ENCODE results near the gene EXOSC5. TPM values are rescaled to one million over a fixed set of nuclear protein-coding genes. Genes with fewer than 3 reads are reported as not detected.
"Not testable (repeated sequence)": the region's sequence is repeated elsewhere in the genome, so short reads cannot be mapped to it uniquely, and the experiment has no call there.

The EXOSC5 gene
- total RNA-seq, 1 experiment from 2014 or later = 45.8 TPM

DNA sequence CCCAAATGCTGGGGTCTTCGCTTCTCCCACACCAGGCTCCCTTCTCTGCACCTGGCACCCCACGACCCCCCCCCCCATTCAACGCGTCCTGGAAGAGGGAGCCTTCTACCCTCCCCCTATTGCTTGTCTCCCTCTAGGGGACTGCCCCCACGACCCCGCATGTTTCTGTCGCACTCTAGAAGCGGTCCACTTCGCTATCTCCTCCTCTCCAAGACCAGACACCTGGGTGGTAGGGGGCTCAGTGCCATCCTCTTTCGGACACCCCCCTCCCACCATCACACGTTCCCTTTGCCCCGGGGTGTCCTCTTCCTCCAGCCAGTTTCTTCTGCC, 44.9 kb downstream of the EXOSC5 start:
- no TSS peak for BruUV-seq (replicated peaks)
- TF ChIP-seq, protein P1, sequence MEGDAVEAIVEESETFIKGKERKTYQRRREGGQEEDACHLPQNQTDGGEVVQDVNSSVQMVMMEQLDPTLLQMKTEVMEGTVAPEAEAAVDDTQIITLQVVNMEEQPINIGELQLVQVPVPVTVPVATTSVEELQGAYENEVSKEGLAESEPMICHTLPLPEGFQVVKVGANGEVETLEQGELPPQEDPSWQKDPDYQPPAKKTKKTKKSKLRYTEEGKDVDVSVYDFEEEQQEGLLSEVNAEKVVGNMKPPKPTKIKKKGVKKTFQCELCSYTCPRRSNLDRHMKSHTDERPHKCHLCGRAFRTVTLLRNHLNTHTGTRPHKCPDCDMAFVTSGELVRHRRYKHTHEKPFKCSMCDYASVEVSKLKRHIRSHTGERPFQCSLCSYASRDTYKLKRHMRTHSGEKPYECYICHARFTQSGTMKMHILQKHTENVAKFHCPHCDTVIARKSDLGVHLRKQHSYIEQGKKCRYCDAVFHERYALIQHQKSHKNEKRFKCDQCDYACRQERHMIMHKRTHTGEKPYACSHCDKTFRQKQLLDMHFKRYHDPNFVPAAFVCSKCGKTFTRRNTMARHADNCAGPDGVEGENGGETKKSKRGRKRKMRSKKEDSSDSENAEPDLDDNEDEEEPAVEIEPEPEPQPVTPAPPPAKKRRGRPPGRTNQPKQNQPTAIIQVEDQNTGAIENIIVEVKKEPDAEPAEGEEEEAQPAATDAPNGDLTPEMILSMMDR (IDR thresholded peaks at IDR 0.05; ENCODE audit: unreplicated experiment) = no peak
- H3K4me1 Mint-ChIP-seq (ENCODE audit: insufficient read depth, unreplicated experiment) = peaks cover 24% of the 10 kb centered on the region
- intact Hi-C loops (cut with micrococcal nuclease) = loop anchor here (2.0 to 5.0 kb wide), 4 partner anchors 25 to 90 kb away; partner anchors contain the start of genes BCKDHA, CCDC97, EXOSC5 and HNRNPUL1
- peak overlapping the region; percentile 98 for H3K4me3 Mint-ChIP-seq (ENCODE audit: unreplicated experiment)
- CTCF ChIA-PET = interaction anchor here (0.6 to 5.2 kb wide), 6 partner anchors 12 to 1465 kb away, joined by 3 to 34 read pairs (median 3); partner anchors contain the start of gene B9D2
- H3K27me3 Mint-ChIP-seq (ENCODE audit: insufficient read depth, unreplicated experiment) = no peaks in the 10 kb centered on the region
- H3K27ac Mint-ChIP-seq (ENCODE audit: low read depth, unreplicated experiment) = no peak overlapping the region
- POLR2A ChIA-PET = interaction anchor here (0.7 to 3.4 kb wide), 11 partner anchors 11 to 89 kb away, joined by 3 to 41 read pairs (median 6); partner anchors contain the start of genes B9D2, CCDC97, EXOSC5 and HNRNPUL1
- DNase-seq (ENCODE audit: unreplicated experiment) = no peak
- H3K36me3 Mint-ChIP-seq (ENCODE audit: insufficient read depth, unreplicated experiment) = peaks cover 23% of the 10 kb centered on the region
- H3K9me3 Mint-ChIP-seq (ENCODE audit: unreplicated experiment) = no peaks in the 10 kb centered on the region

DNA sequence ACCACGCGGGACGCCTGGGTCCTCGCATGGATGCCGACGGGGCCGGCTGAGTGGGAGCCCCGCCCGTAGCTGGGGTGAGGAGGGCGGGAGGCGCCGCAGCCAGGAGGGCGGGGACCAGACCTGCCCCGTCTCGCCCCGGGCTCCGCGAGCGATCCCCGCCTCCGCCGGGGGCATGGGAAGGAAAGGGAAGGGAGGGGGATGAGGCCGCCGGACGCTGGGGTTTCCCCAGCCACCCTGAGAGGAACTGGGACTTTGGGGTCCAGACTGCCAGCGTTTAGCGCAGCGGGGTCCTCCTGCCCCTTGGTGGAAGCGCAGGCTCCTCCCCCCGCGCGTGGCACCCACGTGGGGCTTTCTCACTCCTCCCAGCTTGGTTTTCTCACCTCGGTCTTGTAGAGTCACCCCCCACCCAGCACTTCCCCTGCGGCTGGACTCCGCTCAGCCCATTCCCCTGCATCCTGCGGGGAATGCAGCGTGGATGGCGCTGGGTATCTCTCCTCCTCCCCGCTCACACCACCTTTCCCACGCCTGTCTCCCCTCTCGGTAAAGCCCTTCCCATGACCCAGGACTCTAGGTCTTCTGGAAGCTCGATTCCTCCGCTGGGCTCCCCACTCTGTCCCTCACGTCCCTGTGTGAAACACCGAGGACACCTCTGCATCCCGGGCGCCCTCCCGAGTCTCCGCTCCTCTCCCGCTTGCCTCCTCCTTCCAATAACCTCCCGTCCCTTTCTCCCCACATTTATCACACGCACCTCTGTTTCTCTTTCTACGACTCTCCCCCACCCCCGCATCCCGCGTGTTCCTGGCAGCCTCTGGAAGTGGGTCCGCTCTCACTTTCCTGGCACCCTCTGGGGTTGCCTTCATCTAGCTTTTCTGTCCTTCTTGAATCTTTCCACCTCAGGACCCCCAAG, 45.6 kb downstream of the EXOSC5 start:
- Mint-ChIP-seq H3K9me3 (ENCODE audit: unreplicated experiment) (no peaks in the 10 kb centered on the region), H3K27ac (ENCODE audit: low read depth, unreplicated experiment) (no peak overlapping the region), H3K36me3 (ENCODE audit: insufficient read depth, unreplicated experiment) (peaks cover 30% of the 10 kb centered on the region), H3K27me3 (ENCODE audit: insufficient read depth, unreplicated experiment) (no peaks in the 10 kb centered on the region), H3K4me3 (ENCODE audit: unreplicated experiment) (peak overlapping the region; percentile 98), H3K4me1 (ENCODE audit: insufficient read depth, unreplicated experiment) (peaks cover 24% of the 10 kb centered on the region)
- BruUV-seq (replicated peaks) = no TSS peak
- intact Hi-C loops (cut with micrococcal nuclease) = loop anchor here (2.0 to 5.0 kb wide), 4 partner anchors 25 to 89 kb away; partner anchors contain the start of genes BCKDHA, CCDC97, EXOSC5 and HNRNPUL1
- ChIA-PET CTCF (interaction anchor here (0.7 to 5.2 kb wide), 5 partner anchors 13 to 620 kb away, joined by 3 to 34 read pairs (median 3); partner anchors contain the start of gene B9D2), POLR2A (interaction anchor here (0.6 to 3.4 kb wide), 15 partner anchors 12 to 456 kb away, joined by 3 to 41 read pairs (median 4); partner anchors contain the start of genes B9D2, CCDC97, DMAC2 and EXOSC5)
- TF ChIP-seq, protein P1 (IDR thresholded peaks at IDR 0.05; ENCODE audit: unreplicated experiment) = no peak
- DNase-seq (ENCODE audit: unreplicated experiment) = peak; percentile 41

DNA sequence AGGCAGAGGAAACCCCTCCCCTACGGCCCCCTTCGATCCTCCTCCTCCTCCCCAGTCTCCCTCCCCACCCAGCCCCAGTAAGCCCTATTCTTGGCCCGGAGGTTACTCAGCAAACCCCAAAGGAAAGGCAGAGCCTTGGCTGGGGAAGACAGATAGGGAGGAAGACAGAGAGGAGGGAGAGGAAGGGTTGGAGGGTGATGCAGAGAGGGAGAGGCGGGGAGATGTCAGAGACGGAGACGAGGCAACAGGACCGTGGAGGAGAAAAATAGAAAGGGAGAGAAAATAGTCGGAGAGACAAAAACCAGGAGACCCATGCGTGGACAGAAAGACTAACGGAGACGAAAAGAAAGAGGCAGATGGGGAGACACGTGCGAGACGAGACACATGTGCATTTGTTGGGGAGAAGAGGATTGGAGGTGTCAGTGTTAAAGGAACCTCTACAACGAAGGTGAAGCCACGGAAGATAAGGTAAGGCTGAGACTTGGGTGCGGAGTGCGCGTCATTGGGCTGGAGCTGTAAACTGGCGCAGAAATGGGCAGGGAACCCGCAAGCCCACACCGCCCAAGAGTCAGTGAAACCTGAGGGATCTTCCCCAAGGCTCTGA, 46.3 kb downstream of the EXOSC5 start:
- Mint-ChIP-seq H3K4me1 (ENCODE audit: insufficient read depth, unreplicated experiment) (peaks cover 24% of the 10 kb centered on the region), H3K9me3 (ENCODE audit: unreplicated experiment) (no peaks in the 10 kb centered on the region), H3K4me3 (ENCODE audit: unreplicated experiment) (peak overlapping the region; percentile 98), H3K36me3 (ENCODE audit: insufficient read depth, unreplicated experiment) (peaks cover 30% of the 10 kb centered on the region), H3K27me3 (ENCODE audit: insufficient read depth, unreplicated experiment) (no peaks in the 10 kb centered on the region), H3K27ac (ENCODE audit: low read depth, unreplicated experiment) (no peak overlapping the region)
- DNase-seq (ENCODE audit: unreplicated experiment) = no peak
- ChIA-PET CTCF (no interaction called here), POLR2A (interaction anchor here (0.7 to 3.4 kb wide), 11 partner anchors 13 to 457 kb away, joined by 3 to 41 read pairs (median 9); partner anchors contain the start of genes B9D2, CCDC97, DMAC2 and EXOSC5)
- BruUV-seq (replicated peaks) = no TSS peak
- TF ChIP-seq, protein P1 (IDR thresholded peaks at IDR 0.05; ENCODE audit: unreplicated experiment) = no peak
- intact Hi-C loops (cut with micrococcal nuclease) = loop anchor here (5.0 kb wide), 3 partner anchors 39 to 89 kb away; partner anchors contain the start of genes BCKDHA, CCDC97, EXOSC5 and HNRNPUL1

DNA sequence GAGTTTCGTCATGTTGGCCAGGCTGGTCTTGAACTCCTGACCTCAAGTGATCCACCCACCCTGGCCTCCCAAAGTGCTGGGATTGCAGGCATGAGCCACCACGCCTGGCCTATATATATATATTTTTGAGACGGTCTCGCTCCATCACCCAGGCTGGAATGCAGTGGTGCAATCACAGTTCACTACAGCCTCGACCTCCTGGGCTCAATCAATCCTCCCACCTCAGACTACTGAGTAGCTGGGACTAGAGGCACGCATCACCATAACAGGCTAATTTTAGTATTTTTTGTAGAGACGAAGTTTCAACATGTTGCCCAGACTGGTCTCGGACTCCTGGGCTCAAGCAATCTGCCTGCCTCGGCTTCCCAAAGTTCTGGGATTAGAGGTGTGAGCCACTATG, 50.2 kb downstream of the EXOSC5 start:
- H3K27ac Mint-ChIP-seq (ENCODE audit: low read depth, unreplicated experiment); BruUV-seq (replicated peaks); H3K4me3 Mint-ChIP-seq (ENCODE audit: unreplicated experiment); H3K9me3 Mint-ChIP-seq (ENCODE audit: unreplicated experiment); DNase-seq (ENCODE audit: unreplicated experiment); H3K27me3 Mint-ChIP-seq (ENCODE audit: insufficient read depth, unreplicated experiment); intact Hi-C loops (cut with micrococcal nuclease): not testable (repeated sequence)
- Mint-ChIP-seq H3K4me1 (ENCODE audit: insufficient read depth, unreplicated experiment) (peaks cover 18% of the 10 kb centered on the region), H3K36me3 (ENCODE audit: insufficient read depth, unreplicated experiment) (peaks cover 52% of the 10 kb centered on the region)
- CTCF ChIA-PET = interaction anchor here (0.7 to 1.8 kb wide), 2 partner anchors 9 to 11 kb away, joined by 3 to 4 read pairs; no protein-coding TSS in a partner anchor
- POLR2A ChIA-PET = interaction anchor here (1.0 kb wide), 1 partner anchor 17 kb away, joined by 4 read pairs; the partner anchor contains the start of gene B9D2
